ENCODE results near the gene ST6GALNAC3. TPM values are rescaled to one million over a fixed set of nuclear protein-coding genes. Genes with fewer than 3 reads are reported as not detected.

Gene ST6GALNAC3
- total RNA-seq, 4 donors from 2014 or later, result 1.00 to 5.7 (median 1.9) TPM; not detected in 1

DNA sequence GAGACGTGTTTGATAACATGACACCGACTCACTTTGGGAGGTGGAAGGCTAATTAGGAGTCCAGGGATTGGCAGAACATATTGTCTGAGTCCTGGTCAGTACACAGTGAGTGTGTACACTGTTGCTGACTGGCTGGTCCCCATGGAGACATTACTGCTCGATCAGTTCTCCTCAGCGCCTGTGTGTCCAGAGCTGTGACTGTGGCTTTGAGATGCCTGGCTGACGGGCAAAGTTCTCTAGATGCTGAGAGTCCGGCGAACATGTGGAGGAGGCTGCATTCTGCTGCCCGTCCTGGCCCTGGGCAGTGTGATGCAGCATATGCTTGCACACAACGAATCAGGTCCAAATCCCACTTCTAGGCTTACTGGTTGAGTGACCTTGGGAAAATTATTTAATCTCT lies 512.7 kb downstream of the ST6GALNAC3 start:
- Histone ChIP-seq H3K4me1 (no peaks in the 10 kb centered on the region), H3K36me3 (no peaks in the 10 kb centered on the region), H3K4me3 (no peak overlapping the region), H3K27me3 (no peaks in the 10 kb centered on the region), H3K27ac (no peak overlapping the region), H3K9me3 (no peaks in the 10 kb centered on the region)
- 82 to 100% methylated on average over 2 to 9 of the region's 9 CpGs for WGBS, 2 donors (ENCODE audit: low coverage in 1 of 2)
- no peak for TF ChIP-seq EP300 (IDR thresholded peaks at IDR 0.05; ENCODE audit: low read depth)
- no peak for TF ChIP-seq POLR2A (IDR thresholded peaks at IDR 0.05)
- TF ChIP-seq, protein P1, sequence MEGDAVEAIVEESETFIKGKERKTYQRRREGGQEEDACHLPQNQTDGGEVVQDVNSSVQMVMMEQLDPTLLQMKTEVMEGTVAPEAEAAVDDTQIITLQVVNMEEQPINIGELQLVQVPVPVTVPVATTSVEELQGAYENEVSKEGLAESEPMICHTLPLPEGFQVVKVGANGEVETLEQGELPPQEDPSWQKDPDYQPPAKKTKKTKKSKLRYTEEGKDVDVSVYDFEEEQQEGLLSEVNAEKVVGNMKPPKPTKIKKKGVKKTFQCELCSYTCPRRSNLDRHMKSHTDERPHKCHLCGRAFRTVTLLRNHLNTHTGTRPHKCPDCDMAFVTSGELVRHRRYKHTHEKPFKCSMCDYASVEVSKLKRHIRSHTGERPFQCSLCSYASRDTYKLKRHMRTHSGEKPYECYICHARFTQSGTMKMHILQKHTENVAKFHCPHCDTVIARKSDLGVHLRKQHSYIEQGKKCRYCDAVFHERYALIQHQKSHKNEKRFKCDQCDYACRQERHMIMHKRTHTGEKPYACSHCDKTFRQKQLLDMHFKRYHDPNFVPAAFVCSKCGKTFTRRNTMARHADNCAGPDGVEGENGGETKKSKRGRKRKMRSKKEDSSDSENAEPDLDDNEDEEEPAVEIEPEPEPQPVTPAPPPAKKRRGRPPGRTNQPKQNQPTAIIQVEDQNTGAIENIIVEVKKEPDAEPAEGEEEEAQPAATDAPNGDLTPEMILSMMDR (IDR thresholded peaks at IDR 0.05), result no peak
- TF ChIP-seq POLR2AphosphoS5 (IDR thresholded peaks at IDR 0.05), result no peak
- intact Hi-C loops (cut with DNase I; ENCODE audit: low total_unique reads), result no loop called here
- no peak for DNase-seq
- in situ Hi-C loops (cut with MboI; ENCODE audit: low pct_ligation_motif_present in 1 of 4, low pct_unique_long_range_greater_than_20kb in 1 of 4, low sequenced_read_pairs in 3 of 4), result no loop called here

DNA sequence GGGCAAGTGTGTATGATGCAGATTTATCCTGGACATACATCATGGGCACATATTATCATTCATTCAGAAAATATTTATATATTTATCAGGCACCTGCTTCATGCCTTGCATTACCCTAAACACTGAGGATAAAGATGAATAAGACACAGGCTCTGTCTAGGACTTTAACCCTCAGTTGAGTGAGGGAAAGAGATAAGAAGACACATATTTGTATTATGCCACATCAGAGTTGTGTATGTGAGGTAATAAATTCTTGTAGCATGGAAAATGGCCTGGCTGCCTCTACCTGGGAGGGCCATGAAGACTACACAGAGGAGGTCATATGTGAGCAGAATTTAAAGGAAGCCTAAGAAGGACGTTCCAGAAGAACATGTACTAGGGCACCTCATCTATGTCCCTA lies 516.9 kb downstream of the ST6GALNAC3 start:
- WGBS, 2 donors (ENCODE audit: low coverage in 1 of 2), result 92% methylated on average over 1 of the region's 1 CpG; no CpG with 5 or more reads in 1 of the 2 donors
- no peak for DNase-seq
- Histone ChIP-seq H3K27ac (no peak overlapping the region), H3K36me3 (no peaks in the 10 kb centered on the region), H3K9me3 (no peaks in the 10 kb centered on the region), H3K4me1 (peaks cover 0 to 2% (median 0%) of the 10 kb centered on the region in 4 donors), H3K4me3 (no peak overlapping the region), H3K27me3 (no peaks in the 10 kb centered on the region)
- intact Hi-C loops (cut with DNase I; ENCODE audit: low total_unique reads) (no loop called here), in situ Hi-C loops (cut with MboI; ENCODE audit: low pct_ligation_motif_present in 1 of 4, low pct_unique_long_range_greater_than_20kb in 1 of 4, low sequenced_read_pairs in 3 of 4) (no loop called here)
- no peak for TF ChIP-seq EP300 (IDR thresholded peaks at IDR 0.05; ENCODE audit: low read depth)
- no peak for TF ChIP-seq POLR2A (IDR thresholded peaks at IDR 0.05)
- TF ChIP-seq, protein P1 (IDR thresholded peaks at IDR 0.05), result no peak
- TF ChIP-seq POLR2AphosphoS5 (IDR thresholded peaks at IDR 0.05), result no peak

DNA sequence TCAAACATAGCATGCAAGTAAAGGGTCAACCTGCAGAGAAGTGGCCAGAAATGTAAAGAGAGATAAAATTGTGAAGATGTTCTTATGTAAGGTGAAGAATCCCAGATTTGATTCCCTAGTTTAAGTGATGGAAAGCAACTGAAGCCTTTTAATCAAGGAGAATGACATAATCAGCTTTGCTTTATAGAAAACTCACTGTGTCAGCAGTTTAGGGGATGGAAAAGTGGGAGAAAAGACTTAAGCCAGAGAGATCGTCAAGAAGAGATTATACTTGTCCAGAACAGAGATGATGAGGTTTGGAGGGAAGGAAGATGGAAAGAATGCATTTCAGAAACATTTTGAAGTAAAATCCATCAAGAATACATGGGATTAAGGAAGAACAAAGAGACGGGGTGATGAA lies 517.4 kb downstream of the ST6GALNAC3 start:
- in situ Hi-C loops (cut with MboI; ENCODE audit: low pct_ligation_motif_present in 1 of 4, low pct_unique_long_range_greater_than_20kb in 1 of 4, low sequenced_read_pairs in 3 of 4) (no loop called here), intact Hi-C loops (cut with DNase I; ENCODE audit: low total_unique reads) (no loop called here)
- 79 to 86% methylated on average over 2 of the region's 2 CpGs for WGBS, 2 donors (ENCODE audit: low coverage in 1 of 2)
- Histone ChIP-seq H3K4me1 (peaks cover 0 to 2% (median 0%) of the 10 kb centered on the region in 4 donors), H3K27me3 (no peaks in the 10 kb centered on the region), H3K4me3 (no peak overlapping the region), H3K36me3 (no peaks in the 10 kb centered on the region), H3K9me3 (no peaks in the 10 kb centered on the region), H3K27ac (no peak overlapping the region)
- DNase-seq, result no peak
- TF ChIP-seq, protein P1 (IDR thresholded peaks at IDR 0.05), result no peak
- TF ChIP-seq POLR2AphosphoS5 (IDR thresholded peaks at IDR 0.05), result no peak

DNA sequence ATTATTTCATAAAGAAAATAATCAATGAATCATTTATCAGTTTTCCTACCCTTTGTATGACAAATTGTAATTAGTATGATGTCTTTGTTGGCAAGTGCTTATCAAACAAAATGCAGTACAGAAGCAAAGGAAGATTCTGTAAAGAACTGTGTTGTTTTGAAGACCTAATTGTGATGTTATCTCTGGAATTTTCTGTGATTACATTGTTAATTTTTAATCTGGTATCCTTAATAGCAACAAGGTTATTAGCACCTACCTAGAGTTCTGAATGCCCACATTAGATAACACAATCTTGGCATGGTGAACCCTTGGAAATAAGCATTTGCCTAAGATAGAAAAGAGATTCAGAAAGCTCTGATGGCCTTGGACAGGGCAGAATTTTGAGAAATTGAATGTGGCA lies 518.6 kb downstream of the ST6GALNAC3 start:
- Histone ChIP-seq H3K4me1 (peaks cover 0 to 2% (median 0%) of the 10 kb centered on the region in 4 donors), H3K4me3 (no peak overlapping the region), H3K27ac (no peak overlapping the region), H3K36me3 (no peaks in the 10 kb centered on the region), H3K9me3 (no peaks in the 10 kb centered on the region), H3K27me3 (no peaks in the 10 kb centered on the region)
- TF ChIP-seq, protein P1 (IDR thresholded peaks at IDR 0.05), result no peak
- TF ChIP-seq POLR2A (IDR thresholded peaks at IDR 0.05), result no peak
- no peak for TF ChIP-seq POLR2AphosphoS5 (IDR thresholded peaks at IDR 0.05)
- no peak for TF ChIP-seq EP300 (IDR thresholded peaks at IDR 0.05; ENCODE audit: low read depth)
- in situ Hi-C loops (cut with MboI; ENCODE audit: low pct_ligation_motif_present in 1 of 4, low pct_unique_long_range_greater_than_20kb in 1 of 4, low sequenced_read_pairs in 3 of 4), result no loop called here
- DNase-seq, result no peak
- intact Hi-C loops (cut with DNase I; ENCODE audit: low total_unique reads), result no loop called here
